ENCODE results near the gene MAP3K10.

Gene MAP3K10

GRCh38 chr19:40233811-40234389 is 42.7 kb downstream of the MAP3K10 start:
- no peak for DNase-seq (ENCODE audit: low spot score)

DNA sequence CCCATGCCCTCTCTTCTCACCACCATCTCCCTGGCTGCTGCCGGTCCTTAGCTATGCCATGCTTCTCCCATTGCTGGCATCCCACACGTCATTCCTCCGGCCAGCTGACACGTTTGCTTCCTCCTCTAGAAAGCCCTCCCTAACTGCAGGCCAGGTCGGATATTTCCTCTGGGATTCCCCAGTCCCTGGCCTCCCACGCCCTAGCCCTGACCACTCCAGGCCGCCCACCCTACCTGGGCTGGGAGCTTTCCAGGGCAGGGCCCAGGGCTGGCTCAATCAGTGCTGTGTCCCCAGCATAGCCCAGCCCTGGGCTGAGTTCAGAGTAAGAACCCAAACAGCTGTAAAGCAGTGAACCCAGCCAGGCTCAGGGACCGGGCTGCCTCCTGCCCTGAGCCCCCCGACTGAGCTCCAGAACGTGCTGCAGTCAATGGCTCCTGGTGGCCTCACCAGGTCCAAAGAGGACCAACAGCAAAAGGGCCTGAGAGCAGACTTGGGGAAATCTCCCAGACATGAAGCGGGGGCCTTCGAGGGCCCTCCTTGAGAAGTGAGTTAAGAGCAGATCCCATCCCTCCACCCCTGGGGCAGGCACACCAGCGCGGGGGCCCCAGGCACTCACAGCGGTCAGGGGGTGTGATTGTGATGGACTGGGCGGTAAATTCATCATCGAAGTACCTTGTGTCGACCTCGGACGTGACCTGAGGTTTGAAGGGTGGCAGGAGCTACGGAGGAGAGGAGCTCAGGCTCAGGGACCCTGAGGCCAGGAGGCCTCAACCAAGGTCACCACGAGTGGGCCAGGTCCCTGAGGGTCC is 43.4 kb downstream of the MAP3K10 start:
- no peak for DNase-seq (ENCODE audit: low spot score)

DNA sequence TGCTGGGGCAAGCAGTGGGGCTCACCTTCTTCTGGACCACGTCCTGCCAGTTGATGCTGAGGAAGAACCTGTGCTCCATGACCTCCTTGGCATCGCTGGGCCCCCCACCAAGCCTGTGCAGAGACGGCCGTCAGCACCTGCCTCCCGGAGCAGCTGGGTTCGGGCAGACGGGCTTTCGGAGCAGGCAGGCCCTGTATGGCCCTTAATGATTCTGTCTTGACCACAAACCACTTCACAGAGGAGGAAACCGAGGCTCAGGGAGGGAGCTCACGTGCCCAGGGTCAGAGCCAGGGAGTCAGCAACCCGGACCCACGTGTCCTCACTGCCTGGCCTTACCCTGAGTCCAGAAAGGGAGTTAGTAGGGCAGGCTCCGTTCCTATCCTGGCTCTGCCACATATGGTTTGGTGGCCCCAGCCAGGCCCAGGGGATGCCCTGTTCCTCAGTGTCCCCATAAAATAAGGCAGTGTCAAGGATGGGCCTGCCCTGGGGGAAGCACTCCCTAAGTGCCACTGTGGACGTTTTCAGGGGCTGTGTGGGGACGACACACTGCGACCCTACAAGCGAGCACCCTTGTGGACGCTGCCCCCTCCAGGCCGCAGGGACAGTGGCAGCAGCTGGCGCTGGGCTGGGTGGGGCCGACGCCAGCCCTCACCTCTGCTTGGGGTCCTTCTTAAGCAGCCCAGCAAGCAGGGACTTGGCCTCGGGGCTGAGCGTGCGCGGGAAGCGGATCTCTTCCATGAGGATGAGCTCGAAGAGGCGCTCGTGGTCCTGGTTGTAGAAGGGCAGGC is 44.2 kb downstream of the MAP3K10 start:
- no peak for DNase-seq (ENCODE audit: low spot score)

DNA sequence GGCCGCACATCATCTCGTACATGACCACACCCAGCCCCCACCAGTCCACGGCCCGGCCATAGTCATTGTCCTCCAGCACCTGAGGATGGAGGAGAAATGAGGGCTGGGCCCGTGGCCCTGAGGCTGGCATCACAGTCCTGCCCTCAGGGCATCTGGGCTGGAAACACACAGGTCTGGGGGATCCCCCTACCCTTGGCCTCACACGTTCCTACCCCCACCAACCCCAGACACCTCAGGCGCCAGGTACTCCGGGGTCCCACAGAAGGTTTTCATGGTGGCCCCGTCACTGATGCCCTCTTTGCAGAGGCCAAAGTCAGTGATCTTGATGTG is 44.8 kb downstream of the MAP3K10 start:
- no peak for DNase-seq (ENCODE audit: low spot score)

- no peak for DNase-seq (ENCODE audit: low spot score)
Measured at GRCh38 chr19:40236366-40236765, 45.1 kb downstream of the MAP3K10 start.

DNA sequence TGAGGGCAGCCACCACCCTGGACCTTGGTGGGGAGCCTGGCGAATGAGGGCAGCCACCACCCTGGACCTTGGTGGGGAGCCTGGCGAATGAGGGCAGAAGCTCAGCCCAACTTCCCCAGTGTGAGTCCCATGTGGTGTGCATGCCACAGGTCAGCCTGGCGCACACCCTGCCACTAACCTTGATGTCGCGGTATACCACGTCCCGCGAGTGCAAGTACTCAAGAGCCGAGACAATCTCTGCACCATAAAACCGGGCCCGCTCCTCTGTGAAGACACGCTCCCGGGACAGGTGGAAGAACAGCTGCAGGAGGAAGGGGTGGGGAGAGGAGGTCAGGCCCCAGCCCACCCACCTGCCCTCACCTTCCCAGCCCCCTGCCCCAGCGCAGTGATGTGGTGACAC is 46.6 kb downstream of the MAP3K10 start:
- DNase-seq (ENCODE audit: low spot score) = no peak

- DNase-seq (ENCODE audit: low spot score) = no peak
Measured at GRCh38 chr19:40238775-40239174, 47.5 kb downstream of the MAP3K10 start.

DNA sequence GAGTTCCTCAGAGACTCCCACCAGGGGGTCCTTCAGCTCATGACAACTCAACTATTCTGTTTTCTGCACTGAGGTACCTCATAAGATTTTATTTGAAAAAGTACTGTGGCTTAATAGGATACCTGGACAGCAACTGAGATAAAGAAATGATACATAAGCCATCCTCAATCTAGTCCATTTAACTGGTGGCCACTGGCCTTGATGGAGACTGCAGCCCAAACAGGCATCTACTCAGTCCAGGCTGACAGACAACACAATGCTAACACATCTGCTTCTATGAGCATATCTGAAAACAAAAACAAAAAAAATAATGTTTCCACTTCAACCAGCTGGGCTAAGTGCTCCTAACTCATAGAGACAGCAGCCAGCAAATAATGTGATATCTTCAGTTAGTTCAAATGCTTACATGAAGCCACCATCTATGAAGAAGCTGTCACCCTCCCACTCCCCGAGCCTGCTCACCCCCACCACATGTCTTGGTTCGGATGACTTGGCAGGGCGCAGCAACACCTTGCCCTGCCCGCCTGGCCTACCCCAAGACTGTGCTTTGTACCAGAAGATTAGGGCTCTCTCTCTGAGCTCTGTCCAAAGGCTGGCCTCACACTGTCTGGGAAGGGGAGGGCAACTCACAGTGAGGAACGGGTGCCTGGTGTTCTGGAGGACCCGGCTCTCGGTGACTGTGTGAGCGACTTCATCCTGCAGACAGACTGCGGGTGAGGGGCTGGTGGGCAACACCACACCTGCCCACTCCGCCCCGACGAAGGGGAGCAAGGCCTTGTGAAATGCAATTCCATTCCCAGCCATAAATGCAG is 48.4 kb downstream of the MAP3K10 start:
- no peak for DNase-seq (ENCODE audit: low spot score)

GRCh38 chr19:40240332-40240731 is 49.1 kb downstream of the MAP3K10 start:
- no peak for DNase-seq (ENCODE audit: low spot score)

GRCh38 chr19:40241125-40241808 is 50.0 kb downstream of the MAP3K10 start:
- DNase-seq (ENCODE audit: low spot score) = no peak

GRCh38 chr19:40241809-40242384 is 50.7 kb downstream of the MAP3K10 start:
- DNase-seq (ENCODE audit: low spot score) = no peak

DNA sequence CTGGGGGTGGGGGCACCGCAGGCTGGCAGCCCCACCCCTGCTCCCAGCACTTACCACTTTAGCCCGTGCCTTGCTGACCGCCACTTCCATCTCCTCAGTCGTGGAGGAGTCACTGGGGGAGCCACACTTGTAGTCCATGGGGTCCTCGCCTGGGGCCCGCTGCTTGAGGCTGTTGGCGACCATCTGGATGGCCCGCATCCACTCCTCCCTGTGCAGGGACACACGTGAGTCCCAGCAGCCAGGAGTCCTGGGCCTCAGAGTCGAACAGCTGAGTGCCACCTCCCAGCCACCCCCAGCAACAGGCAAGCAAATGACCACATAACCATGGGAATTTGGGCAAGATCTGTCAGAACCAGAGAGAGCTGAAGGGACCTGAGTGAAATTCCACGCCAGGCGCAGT is 51.3 kb downstream of the MAP3K10 start:
- DNase-seq (ENCODE audit: low spot score) = no peak

- no peak for DNase-seq (ENCODE audit: low spot score)
Measured at GRCh38 chr19:40243181-40243580, 52.0 kb downstream of the MAP3K10 start.

DNA sequence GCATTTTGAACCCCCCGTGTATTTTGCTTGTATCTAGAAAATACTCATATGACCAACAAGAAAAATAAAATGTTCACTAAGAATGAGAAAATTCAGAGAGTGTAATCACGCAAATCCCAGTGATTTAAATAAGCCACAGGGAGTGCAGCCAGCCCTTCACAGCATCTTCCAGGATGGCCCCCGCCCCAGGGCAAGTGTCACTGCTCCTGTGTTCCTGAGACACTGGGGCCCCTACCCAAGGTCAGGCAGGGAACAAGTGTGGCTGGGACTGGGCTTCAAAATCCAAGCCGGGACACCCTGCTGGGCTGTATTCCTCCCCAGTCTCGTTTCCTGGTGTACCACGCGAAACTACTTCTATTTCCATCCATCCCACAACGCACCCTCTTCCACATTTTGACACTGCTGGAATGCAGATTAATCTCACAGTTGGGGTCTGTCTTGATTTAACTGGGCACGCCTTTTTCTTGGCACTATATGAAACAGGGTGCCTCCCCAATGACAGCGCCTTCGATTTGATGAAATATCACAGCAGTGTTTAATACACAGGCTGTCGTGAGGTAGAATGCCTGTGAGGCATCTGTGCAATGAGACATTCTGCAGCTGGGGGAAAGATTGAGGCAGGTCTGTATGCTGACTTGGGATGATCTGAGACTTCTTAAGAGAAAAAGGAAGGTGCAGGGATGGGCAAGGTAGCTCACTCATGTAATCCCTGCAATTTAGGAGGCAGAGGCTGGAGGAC is 53.5 kb downstream of the MAP3K10 start:
- DNase-seq (ENCODE audit: low spot score) = no peak

GRCh38 chr19:40245506-40246128 is 54.4 kb downstream of the MAP3K10 start:
- DNase-seq (ENCODE audit: low spot score) = no peak

- no peak for DNase-seq (ENCODE audit: low spot score)
Measured at GRCh38 chr19:40246292-40247073, 55.3 kb downstream of the MAP3K10 start.

- DNase-seq (ENCODE audit: low spot score) = no peak
Measured at GRCh38 chr19:40247178-40247577, 56.0 kb downstream of the MAP3K10 start.

DNA sequence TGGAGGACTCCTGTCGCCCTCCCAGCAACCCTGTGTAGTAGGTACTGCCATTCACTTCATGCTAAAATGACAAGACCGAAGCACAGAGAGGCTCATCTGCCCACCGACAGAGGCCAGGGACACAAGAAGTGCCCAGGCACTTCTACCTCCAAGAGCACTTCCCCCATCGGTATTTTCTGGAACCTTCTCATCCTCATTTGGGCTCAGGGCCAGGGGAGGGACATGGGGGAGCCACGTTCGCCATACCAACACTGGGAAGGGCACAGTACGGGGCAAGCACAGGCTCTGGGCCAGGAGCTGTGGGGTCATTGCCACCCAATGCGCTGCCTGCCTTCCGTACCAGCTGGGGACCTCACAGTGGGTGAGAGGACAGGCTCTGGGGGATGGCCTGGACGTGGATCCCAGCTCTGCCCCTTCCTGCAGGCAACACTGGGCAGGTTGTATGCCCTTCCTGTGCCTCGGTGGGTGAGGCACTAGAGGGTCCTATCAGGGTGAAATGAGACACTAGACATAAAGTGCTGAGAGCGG is 56.6 kb downstream of the MAP3K10 start:
- no peak for DNase-seq (ENCODE audit: low spot score)

DNA sequence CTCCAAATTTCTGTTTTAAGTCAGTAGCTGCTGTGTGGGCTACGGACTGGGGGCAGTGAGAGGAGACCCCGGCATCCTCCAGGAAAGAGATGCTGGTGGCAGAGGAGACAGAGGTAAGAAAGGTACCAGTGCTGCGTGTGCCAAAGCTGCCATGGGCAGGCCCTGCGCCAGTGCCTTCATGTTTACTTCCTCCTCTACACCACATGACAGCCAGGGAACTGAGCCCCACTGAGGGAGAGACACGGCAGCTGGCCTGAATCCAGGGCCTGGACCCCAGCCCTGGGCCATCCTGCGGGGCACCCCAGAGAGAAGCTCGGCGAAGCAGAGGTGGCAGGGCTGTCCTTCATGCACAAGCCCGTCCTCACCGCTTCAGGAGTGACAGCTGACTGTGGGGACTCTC is 58.0 kb downstream of the MAP3K10 start:
- no peak for DNase-seq (ENCODE audit: low spot score)

Data from germinal center (tissue), 1 donor.